ENCODE results near the gene NDFIP2. TPM values are rescaled to one million over a fixed set of nuclear protein-coding genes. Genes with fewer than 3 reads are reported as not detected.

Gene NDFIP2
- total and polyA plus RNA-seq, 7 donors: 9.2 to 52.2 (median 13.7) TPM

DNA sequence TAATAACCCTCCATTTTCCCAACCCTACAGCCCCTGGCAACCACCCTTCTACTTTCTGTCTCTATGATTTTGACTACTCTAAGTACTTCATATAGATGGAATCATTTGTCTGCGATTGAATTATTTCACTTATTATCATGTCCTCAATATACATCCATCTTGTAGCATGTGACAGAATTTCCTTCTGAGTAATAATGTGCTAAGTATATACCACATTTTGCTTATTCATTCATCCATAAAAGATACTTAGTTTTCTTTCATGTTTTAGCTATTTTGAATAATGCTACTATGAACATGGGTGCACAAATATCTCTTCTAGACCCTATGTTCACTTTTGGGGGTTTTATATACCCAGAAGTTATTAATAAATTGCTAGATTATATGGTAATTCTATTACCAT lies 17.4 kb upstream of the NDFIP2 start:
- intact Hi-C loops (cut with DNase I): no loop called here
- TF ChIP-seq POLR2A (IDR thresholded peaks at IDR 0.05) (no peak), EP300 (IDR thresholded peaks at IDR 0.05) (no peak), POLR2AphosphoS5 (IDR thresholded peaks at IDR 0.05) (no peak)
- TF ChIP-seq, protein P1, sequence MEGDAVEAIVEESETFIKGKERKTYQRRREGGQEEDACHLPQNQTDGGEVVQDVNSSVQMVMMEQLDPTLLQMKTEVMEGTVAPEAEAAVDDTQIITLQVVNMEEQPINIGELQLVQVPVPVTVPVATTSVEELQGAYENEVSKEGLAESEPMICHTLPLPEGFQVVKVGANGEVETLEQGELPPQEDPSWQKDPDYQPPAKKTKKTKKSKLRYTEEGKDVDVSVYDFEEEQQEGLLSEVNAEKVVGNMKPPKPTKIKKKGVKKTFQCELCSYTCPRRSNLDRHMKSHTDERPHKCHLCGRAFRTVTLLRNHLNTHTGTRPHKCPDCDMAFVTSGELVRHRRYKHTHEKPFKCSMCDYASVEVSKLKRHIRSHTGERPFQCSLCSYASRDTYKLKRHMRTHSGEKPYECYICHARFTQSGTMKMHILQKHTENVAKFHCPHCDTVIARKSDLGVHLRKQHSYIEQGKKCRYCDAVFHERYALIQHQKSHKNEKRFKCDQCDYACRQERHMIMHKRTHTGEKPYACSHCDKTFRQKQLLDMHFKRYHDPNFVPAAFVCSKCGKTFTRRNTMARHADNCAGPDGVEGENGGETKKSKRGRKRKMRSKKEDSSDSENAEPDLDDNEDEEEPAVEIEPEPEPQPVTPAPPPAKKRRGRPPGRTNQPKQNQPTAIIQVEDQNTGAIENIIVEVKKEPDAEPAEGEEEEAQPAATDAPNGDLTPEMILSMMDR (IDR thresholded peaks at IDR 0.05): no peak
- no peaks in the 10 kb centered on the region for H3K36me3 ChIP-seq
- H3K4me1 ChIP-seq: no peaks in the 10 kb centered on the region
- H3K4me3 ChIP-seq: no peak overlapping the region
- no peak for DNase-seq
- 95% methylated on average over 1 of the region's 1 CpG for WGBS, 2 donors
- no peaks in the 10 kb centered on the region for H3K27me3 ChIP-seq
- H3K27ac ChIP-seq: no peak overlapping the region
- no peaks in the 10 kb centered on the region for H3K9me3 ChIP-seq

- no peak overlapping the region for H3K27ac ChIP-seq
- H3K36me3 ChIP-seq: no peaks in the 10 kb centered on the region
- no peaks in the 10 kb centered on the region for H3K27me3 ChIP-seq
- TF ChIP-seq EP300 (IDR thresholded peaks at IDR 0.05) (no peak), POLR2AphosphoS5 (IDR thresholded peaks at IDR 0.05) (no peak), POLR2A (IDR thresholded peaks at IDR 0.05) (no peak)
- TF ChIP-seq, protein P1 (IDR thresholded peaks at IDR 0.05): no peak
- no peak for DNase-seq
- H3K4me3 ChIP-seq: no peak overlapping the region
- intact Hi-C loops (cut with DNase I): no loop called here
- no peaks in the 10 kb centered on the region for H3K4me1 ChIP-seq
- no peaks in the 10 kb centered on the region for H3K9me3 ChIP-seq
- WGBS, 2 donors: 72 to 83% methylated on average over 2 of the region's 2 CpGs
Observed at GRCh38 chr13:79466872-79467271, 14.1 kb upstream of the NDFIP2 start.

DNA sequence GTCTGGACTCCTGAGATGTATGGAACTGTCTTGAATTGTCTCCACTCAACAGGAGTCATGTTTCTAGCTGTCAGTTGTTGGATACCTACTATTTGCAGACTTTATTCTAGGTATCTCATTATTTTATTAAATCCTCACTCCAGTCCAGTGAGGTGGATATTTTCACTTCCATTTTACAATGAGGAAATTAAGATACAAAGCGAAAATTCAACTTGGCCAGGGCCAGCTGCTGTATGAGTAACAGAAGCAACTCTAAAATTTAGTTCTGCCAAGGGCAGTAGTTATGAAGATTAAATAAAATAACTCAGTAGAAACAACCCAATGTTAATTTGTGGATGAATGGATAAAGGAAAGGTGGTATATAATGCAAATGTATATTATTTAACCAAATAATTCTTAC lies 12.6 kb upstream of the NDFIP2 start:
- DNase-seq: no peak
- Histone ChIP-seq H3K36me3 (no peaks in the 10 kb centered on the region), H3K27me3 (no peaks in the 10 kb centered on the region), H3K4me1 (no peaks in the 10 kb centered on the region), H3K4me3 (no peak overlapping the region), H3K9me3 (no peaks in the 10 kb centered on the region), H3K27ac (no peak overlapping the region)
- 84 to 94% methylated on average over 1 of the region's 1 CpG for WGBS, 2 donors
- intact Hi-C loops (cut with DNase I): no loop called here
- no peak for TF ChIP-seq POLR2A (IDR thresholded peaks at IDR 0.05)
- no peak for TF ChIP-seq EP300 (IDR thresholded peaks at IDR 0.05)
- TF ChIP-seq POLR2AphosphoS5 (IDR thresholded peaks at IDR 0.05): no peak
- TF ChIP-seq, protein P1 (IDR thresholded peaks at IDR 0.05): no peak

DNA sequence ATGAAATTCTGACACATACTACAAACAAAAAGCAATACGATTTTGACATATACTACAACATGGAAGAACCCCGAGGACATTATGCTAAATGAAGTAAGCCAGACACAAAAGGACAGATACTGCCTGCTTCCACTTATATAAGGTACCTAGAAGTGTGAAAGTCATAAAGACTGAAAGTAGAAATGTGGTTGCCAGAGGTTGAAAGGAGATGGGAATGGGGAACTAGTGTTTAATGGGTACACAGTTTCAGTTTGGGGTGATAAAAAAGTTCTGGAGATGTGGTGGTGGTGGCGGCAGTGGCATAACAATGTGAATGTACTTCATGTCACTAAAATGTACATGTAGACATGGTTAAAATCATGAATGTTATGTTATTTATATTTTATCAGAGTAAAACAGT lies 12.1 kb upstream of the NDFIP2 start:
- WGBS, 2 donors: 87 to 93% methylated on average over 3 of the region's 3 CpGs
- no peak for TF ChIP-seq EP300 (IDR thresholded peaks at IDR 0.05)
- TF ChIP-seq POLR2AphosphoS5 (IDR thresholded peaks at IDR 0.05): no peak
- TF ChIP-seq, protein P1 (IDR thresholded peaks at IDR 0.05): no peak
- TF ChIP-seq POLR2A (IDR thresholded peaks at IDR 0.05): no peak
- H3K4me3 ChIP-seq: no peak overlapping the region
- H3K4me1 ChIP-seq: no peaks in the 10 kb centered on the region
- H3K27me3 ChIP-seq: no peaks in the 10 kb centered on the region
- H3K9me3 ChIP-seq: no peaks in the 10 kb centered on the region
- no peak for DNase-seq
- intact Hi-C loops (cut with DNase I): no loop called here
- H3K27ac ChIP-seq: no peak overlapping the region
- no peaks in the 10 kb centered on the region for H3K36me3 ChIP-seq

GRCh38 chr13:79469608-79470007 lies 11.3 kb upstream of the NDFIP2 start:
- no peaks in the 10 kb centered on the region for H3K27me3 ChIP-seq
- H3K4me1 ChIP-seq: no peaks in the 10 kb centered on the region
- H3K27ac ChIP-seq: no peak overlapping the region
- 87 to 93% methylated on average over 3 of the region's 3 CpGs for WGBS, 2 donors
- TF ChIP-seq POLR2A (IDR thresholded peaks at IDR 0.05): no peak
- TF ChIP-seq, protein P1 (IDR thresholded peaks at IDR 0.05): no peak
- TF ChIP-seq EP300 (IDR thresholded peaks at IDR 0.05): no peak
- TF ChIP-seq POLR2AphosphoS5 (IDR thresholded peaks at IDR 0.05): no peak
- no peaks in the 10 kb centered on the region for H3K9me3 ChIP-seq
- no peak for DNase-seq
- H3K36me3 ChIP-seq: no peaks in the 10 kb centered on the region
- intact Hi-C loops (cut with DNase I): no loop called here
- H3K4me3 ChIP-seq: no peak overlapping the region
